Fibroblast of lung (primary cell): ENCODE measurements around the gene MAL. TPM values are rescaled to one million over a fixed set of nuclear protein-coding genes. Genes with fewer than 3 reads are reported as not detected.

Source experiments
- DNase-seq, 2 donors: peaks; one replicate each; pipeline versions ENCODE4 v3.0.0 to v3.0.0-alpha.2; 2010; ENCODE audit warnings: low read depth in 2 of 2
- H2AFZ ChIP-seq: 2 replicates; pipeline ENCODE4 v1.5.1; 2012; ENCODE audit warnings: low read length, control low read depth, inconsistent platforms
- H3K27ac ChIP-seq: 2 replicates; pipeline ENCODE4 v1.5.1; 2011; ENCODE audit warnings: low read length, control low read depth; ENCODE audit not compliant: insufficient read depth
- H3K27me3 ChIP-seq: 2 replicates; pipeline ENCODE4 v1.5.1; 2011; ENCODE audit warnings: mild to moderate bottlenecking, low read length; ENCODE audit not compliant: control insufficient read depth, insufficient read depth
- H3K36me3 ChIP-seq: 2 replicates; pipeline ENCODE4 v1.5.1; 2011; ENCODE audit warnings: low read length; ENCODE audit not compliant: control insufficient read depth, insufficient read depth
- H3K4me1 ChIP-seq: 2 replicates; pipeline ENCODE4 v1.5.1; 2011; ENCODE audit warnings: low read length; ENCODE audit not compliant: control insufficient read depth, insufficient read depth; ENCODE audit errors: extremely low read depth
- H3K4me2 ChIP-seq: 2 replicates; pipeline ENCODE4 v1.5.1; 2011; ENCODE audit warnings: low read length, control low read depth; ENCODE audit not compliant: insufficient read depth; ENCODE audit errors: extremely low read depth
- H3K4me3 ChIP-seq, 4 experiments: fragments of 200-600 bp in 1 of 4; sonication (generic) in 1 of 4; replicated peaks in 1 of 4; 2 replicates each; pipeline ENCODE4 v1.5.1; 2011 to 2016; ENCODE audit warnings: low read length in 4 of 4, low read depth in 3 of 4, mild to moderate bottlenecking in 3 of 4, control low read depth in 2 of 4, inconsistent platforms in 1 of 4, mixed read lengths in 1 of 4; ENCODE audit not compliant: insufficient read depth in 1 of 4; ENCODE audit errors: control extremely low read depth in 1 of 4
- H3K79me2 ChIP-seq: 2 replicates; pipeline ENCODE4 v1.5.1; 2012; ENCODE audit warnings: mild to moderate bottlenecking, low read length, inconsistent platforms; ENCODE audit not compliant: control insufficient read depth, insufficient read depth
- H3K9ac ChIP-seq: 2 replicates; pipeline ENCODE4 v1.5.1; 2011; ENCODE audit warnings: mild to moderate bottlenecking, low read length, control low read depth; ENCODE audit not compliant: insufficient read depth
- H3K9me3 ChIP-seq: 2 replicates; pipeline ENCODE4 v1.5.1; 2012; ENCODE audit warnings: low read depth, low read length; ENCODE audit not compliant: control insufficient read depth, insufficient read depth
- H4K20me1 ChIP-seq: 2 replicates; pipeline ENCODE4 v1.5.1; 2011; ENCODE audit warnings: low read length; ENCODE audit not compliant: control insufficient read depth, insufficient read depth; ENCODE audit errors: extremely low read depth
- EZH2 ChIP-seq: IDR thresholded peaks from 2 replicates; pipeline ENCODE4 v1.5.1; 2012; ENCODE audit warnings: low read length, control low read depth, mild to moderate bottlenecking; ENCODE audit errors: missing control alignments
- polyA plus RNA-seq, 2 donors: library from polyadenylated mRNA; depleted of rRNA in 1 of 2; stranded (reverse) in 1 of 2; unstranded in 1 of 2; fragments of >200 nt; gene quantifications; 2 replicates each; pipeline ENCODE4 v1.2.1, GENCODE V29; 2011 to 2012; ENCODE audit warnings: missing spikeins in 1 of 2
- total RNA-seq: library from RNA; depleted of rRNA; stranded (reverse); fragments of >200 nt; gene quantifications from 2 replicates; pipeline ENCODE4 v1.2.1, GENCODE V29; 2014
- TF ChIP-seq, protein P1 (sequence below), 2 donors: IDR thresholded peaks in 1 of 2; conservative IDR thresholded peaks in 1 of 2; 1 replicate in 1 of 2; 2 replicates in 1 of 2; pipeline ENCODE4 v1.5.1; 2011 to 2012; ENCODE audit warnings: low read length in 2 of 2, control low read depth in 1 of 2, inconsistent platforms in 1 of 2, low read depth in 1 of 2, mild to moderate bottlenecking in 1 of 2

MAL gene
- total and polyA plus RNA-seq, 2 donors (not counting 1 experiment from before 2014, with no cell fraction given), result not detected

GRCh38 chr2:95099910-95100309 lies 74.4 kb downstream of the MAL start:
- no peaks in the 10 kb centered on the region for H3K4me1 ChIP-seq
- no peak overlapping the region for H3K4me3 ChIP-seq
- no peaks in the 10 kb centered on the region for H3K9me3 ChIP-seq
- no peak overlapping the region for H3K4me2 ChIP-seq
- peaks cover 11% of the 10 kb centered on the region for H3K36me3 ChIP-seq
- DNase-seq, result no peak
- H3K27ac ChIP-seq, result no peak overlapping the region
- H4K20me1 ChIP-seq, result no peaks in the 10 kb centered on the region
- no peak overlapping the region for H3K9ac ChIP-seq
- TF ChIP-seq, protein P1, sequence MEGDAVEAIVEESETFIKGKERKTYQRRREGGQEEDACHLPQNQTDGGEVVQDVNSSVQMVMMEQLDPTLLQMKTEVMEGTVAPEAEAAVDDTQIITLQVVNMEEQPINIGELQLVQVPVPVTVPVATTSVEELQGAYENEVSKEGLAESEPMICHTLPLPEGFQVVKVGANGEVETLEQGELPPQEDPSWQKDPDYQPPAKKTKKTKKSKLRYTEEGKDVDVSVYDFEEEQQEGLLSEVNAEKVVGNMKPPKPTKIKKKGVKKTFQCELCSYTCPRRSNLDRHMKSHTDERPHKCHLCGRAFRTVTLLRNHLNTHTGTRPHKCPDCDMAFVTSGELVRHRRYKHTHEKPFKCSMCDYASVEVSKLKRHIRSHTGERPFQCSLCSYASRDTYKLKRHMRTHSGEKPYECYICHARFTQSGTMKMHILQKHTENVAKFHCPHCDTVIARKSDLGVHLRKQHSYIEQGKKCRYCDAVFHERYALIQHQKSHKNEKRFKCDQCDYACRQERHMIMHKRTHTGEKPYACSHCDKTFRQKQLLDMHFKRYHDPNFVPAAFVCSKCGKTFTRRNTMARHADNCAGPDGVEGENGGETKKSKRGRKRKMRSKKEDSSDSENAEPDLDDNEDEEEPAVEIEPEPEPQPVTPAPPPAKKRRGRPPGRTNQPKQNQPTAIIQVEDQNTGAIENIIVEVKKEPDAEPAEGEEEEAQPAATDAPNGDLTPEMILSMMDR (conservative IDR thresholded peaks at IDR 0.05 in 1 of 2, IDR thresholded peaks at IDR 0.05 in 1 of 2; ENCODE audit: low read depth in 1 of 2, low read length in 2 of 2), result no peak
- no peak for TF ChIP-seq EZH2
- no peaks in the 10 kb centered on the region for H3K27me3 ChIP-seq
- no peaks in the 10 kb centered on the region for H3K79me2 ChIP-seq
- H2AFZ ChIP-seq, result no peak overlapping the region

Other genes starting within 250 kb of the MAL start
- gene TEKT4, start 154.3 kb upstream of the MAL start, total RNA-seq, result not detected in 2 replicates
- not detected in 2 replicates for gene TEKT4, start 154.3 kb upstream of the MAL start, polyA plus RNA-seq
- 50.8 and 61.1 TPM in 2 replicates for gene MRPS5, start 96.1 kb downstream of the MAL start, total RNA-seq
- 46.2 and 52.7 TPM in 2 replicates for gene MRPS5, start 96.1 kb downstream of the MAL start, polyA plus RNA-seq
- 14.2 and 15.4 TPM in 2 replicates for gene ZNF514, start 134.1 kb downstream of the MAL start, total RNA-seq
- 6.0 and 6.5 TPM in 2 replicates for gene ZNF514, start 134.1 kb downstream of the MAL start, polyA plus RNA-seq
- gene ZNF2, start 140.1 kb downstream of the MAL start, total RNA-seq, result 11.7 and 11.8 TPM in 2 replicates
- gene ZNF2, start 140.1 kb downstream of the MAL start, polyA plus RNA-seq, result 4.4 and 5.0 TPM in 2 replicates
- gene ZNF892, start 181.8 kb downstream of the MAL start, total RNA-seq, result 6.2 and 7.3 TPM in 2 replicates
- 1.1 and 1.4 TPM in 2 replicates for gene ZNF892, start 181.8 kb downstream of the MAL start, polyA plus RNA-seq
- 0.26 and 0.33 TPM in 2 replicates for gene PROM2, start 248.7 kb downstream of the MAL start, total RNA-seq
- gene PROM2, start 248.7 kb downstream of the MAL start, polyA plus RNA-seq, result 0.05 and 0.09 TPM in 2 replicates